PC-9 (cell line): ENCODE measurements around the gene CNTN1. TPM values are rescaled to one million over a fixed set of nuclear protein-coding genes. Genes with fewer than 3 reads are reported as not detected.

ENCODE experiments used
- BruUV-seq: library from RNA; stranded (reverse); fragments of 400-500 nt; replicated peaks from 2 replicates; lab custom pipeline; 2021; lab: Mats Ljungman, UMichigan
- CTCF ChIA-PET: fragments of 300-600 bp; sonication (Branson Sonifier 250); formaldehyde crosslinking; loops from one replicate; lab custom pipeline; 2022; ENCODE audit warnings: antibody characterized with exemption; lab: Charles Lee
- POLR2A ChIA-PET: fragments of 300-600 bp; sonication (Branson Sonifier 250); formaldehyde crosslinking; loops from one replicate; lab custom pipeline; 2022; ENCODE audit warnings: antibody characterized with exemption; ENCODE audit not compliant: unreplicated experiment; lab: Charles Lee
- DNase-seq, 2 experiments: peaks; one replicate each; pipeline versions ENCODE4 v3.0.0 to v3.0.0-alpha.2; 2015 to 2022; ENCODE audit warnings: mixed read lengths in 1 of 2
- H2AFZ ChIP-seq: fragments of 200-600 bp; sonication (generic); 2 replicates; pipeline ENCODE4 v1.8.1; 2017; ENCODE audit warnings: antibody characterized with exemption
- H3F3A ChIP-seq: fragments of 200-600 bp; sonication (generic); 2 replicates; pipeline ENCODE4 v1.8.1; 2017; ENCODE audit warnings: antibody characterized with exemption, mild to moderate bottlenecking, low read depth; ENCODE audit not compliant: insufficient read depth
- H3K27ac ChIP-seq: fragments of 200-600 bp; sonication (generic); 2 replicates; pipeline ENCODE4 v1.6.1; 2016; ENCODE audit warnings: mixed run types
- H3K27me3 ChIP-seq: fragments of 200-600 bp; sonication (generic); 2 replicates; pipeline ENCODE4 v1.6.1; 2016; ENCODE audit warnings: low read depth, mixed run types; ENCODE audit not compliant: insufficient read depth
- H3K36me3 ChIP-seq: fragments of 200-600 bp; sonication (generic); 2 replicates; pipeline ENCODE4 v1.6.1; 2016; ENCODE audit warnings: low read depth, mixed run types
- H3K4me1 ChIP-seq: fragments of 200-600 bp; sonication (generic); replicated peaks from 2 replicates; pipeline ENCODE4 v1.6.1; 2016; ENCODE audit warnings: mixed run types; ENCODE audit not compliant: insufficient read depth
- H3K4me2 ChIP-seq: fragments of 200-600 bp; sonication (generic); 2 replicates; pipeline ENCODE4 v1.6.1; 2017; ENCODE audit warnings: mixed run types
- H3K4me3 ChIP-seq: fragments of 200-600 bp; sonication (generic); 2 replicates; pipeline ENCODE4 v1.6.1; 2016; ENCODE audit warnings: mixed run types
- H3K79me2 ChIP-seq: fragments of 200-600 bp; sonication (generic); 2 replicates; pipeline ENCODE4 v1.6.1; 2017; ENCODE audit warnings: low read depth, mixed run types
- H3K9me2 ChIP-seq: fragments of 200-600 bp; sonication (generic); 2 replicates; pipeline ENCODE4 v1.8.1; 2017; ENCODE audit warnings: mild to moderate bottlenecking; ENCODE audit not compliant: insufficient read depth
- H3K9me3 ChIP-seq: fragments of 200-600 bp; sonication (generic); 2 replicates; pipeline ENCODE4 v1.8.1; 2016; ENCODE audit warnings: low read depth; ENCODE audit not compliant: insufficient read depth
- H4K20me1 ChIP-seq: fragments of 200-600 bp; sonication (generic); 2 replicates; pipeline ENCODE4 v1.8.1; 2017; ENCODE audit not compliant: insufficient read depth
- EZH2 ChIP-seq: fragments of 200-600 bp; sonication (generic); IDR thresholded peaks from 2 replicates; pipeline ENCODE4 v1.8.0; 2017; ENCODE audit warnings: antibody characterized with exemption, low read depth
- intact Hi-C: fragments of 100-400 bp; cut with micrococcal nuclease; formaldehyde crosslinking; loops from one replicate; pipeline ENCODE4 v1.10.0; 2022; ENCODE audit not compliant: unreplicated experiment
- total RNA-seq: library from RNA; stranded (reverse); gene quantifications from 2 replicates; pipeline ENCODE4 v1.2.3, GENCODE V29; 2021
- TF ChIP-seq, protein P1 (sequence below): fragments of 200-600 bp; sonication (generic); conservative IDR thresholded peaks from 2 replicates; pipeline ENCODE4 v1.6.1; 2017; ENCODE audit warnings: mixed run types, antibody characterized with exemption, mild to moderate bottlenecking, moderate library complexity

Gene CNTN1
- total RNA-seq, 1 experiment from 2014 or later = 0.37 TPM

DNA sequence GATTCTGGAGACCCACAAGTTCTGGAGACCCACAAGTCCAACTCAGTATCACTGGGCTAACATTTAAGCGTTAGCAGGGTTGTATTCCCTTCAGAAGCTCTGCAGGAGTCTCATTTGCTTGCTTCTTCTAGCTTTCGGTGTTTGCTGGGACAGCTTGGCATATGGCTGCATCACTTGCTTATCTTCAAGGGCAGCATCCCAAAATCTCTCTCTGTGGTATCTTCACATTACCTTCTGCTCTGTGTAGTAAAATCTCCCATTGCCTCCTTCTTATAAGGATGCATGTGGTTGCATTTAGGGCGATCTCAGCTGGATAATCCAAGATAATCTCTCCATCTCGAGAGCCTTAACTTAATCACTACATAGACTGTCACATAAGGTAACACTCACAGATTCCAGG is 7.3 kb upstream of the CNTN1 start:
- Histone ChIP-seq H3K36me3 (no peaks in the 10 kb centered on the region), H3K79me2 (no peaks in the 10 kb centered on the region), H3K9me3 (peaks cover 2% of the 10 kb centered on the region), H3K27ac (no peak overlapping the region), H3K27me3 (no peaks in the 10 kb centered on the region), H4K20me1 (no peaks in the 10 kb centered on the region), H3F3A (no peaks in the 10 kb centered on the region), H3K4me3 (no peak overlapping the region), H3K4me2 (no peak overlapping the region), H2AFZ (no peak overlapping the region), H3K9me2 (no peaks in the 10 kb centered on the region), H3K4me1 (no peaks in the 10 kb centered on the region)
- BruUV-seq = no TSS peak
- TF ChIP-seq, protein P1, sequence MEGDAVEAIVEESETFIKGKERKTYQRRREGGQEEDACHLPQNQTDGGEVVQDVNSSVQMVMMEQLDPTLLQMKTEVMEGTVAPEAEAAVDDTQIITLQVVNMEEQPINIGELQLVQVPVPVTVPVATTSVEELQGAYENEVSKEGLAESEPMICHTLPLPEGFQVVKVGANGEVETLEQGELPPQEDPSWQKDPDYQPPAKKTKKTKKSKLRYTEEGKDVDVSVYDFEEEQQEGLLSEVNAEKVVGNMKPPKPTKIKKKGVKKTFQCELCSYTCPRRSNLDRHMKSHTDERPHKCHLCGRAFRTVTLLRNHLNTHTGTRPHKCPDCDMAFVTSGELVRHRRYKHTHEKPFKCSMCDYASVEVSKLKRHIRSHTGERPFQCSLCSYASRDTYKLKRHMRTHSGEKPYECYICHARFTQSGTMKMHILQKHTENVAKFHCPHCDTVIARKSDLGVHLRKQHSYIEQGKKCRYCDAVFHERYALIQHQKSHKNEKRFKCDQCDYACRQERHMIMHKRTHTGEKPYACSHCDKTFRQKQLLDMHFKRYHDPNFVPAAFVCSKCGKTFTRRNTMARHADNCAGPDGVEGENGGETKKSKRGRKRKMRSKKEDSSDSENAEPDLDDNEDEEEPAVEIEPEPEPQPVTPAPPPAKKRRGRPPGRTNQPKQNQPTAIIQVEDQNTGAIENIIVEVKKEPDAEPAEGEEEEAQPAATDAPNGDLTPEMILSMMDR = no peak
- no peak for TF ChIP-seq EZH2
- intact Hi-C loops = no loop called here
- DNase-seq = no peak
- ChIA-PET POLR2A (no interaction called here), CTCF (no interaction called here)

DNA sequence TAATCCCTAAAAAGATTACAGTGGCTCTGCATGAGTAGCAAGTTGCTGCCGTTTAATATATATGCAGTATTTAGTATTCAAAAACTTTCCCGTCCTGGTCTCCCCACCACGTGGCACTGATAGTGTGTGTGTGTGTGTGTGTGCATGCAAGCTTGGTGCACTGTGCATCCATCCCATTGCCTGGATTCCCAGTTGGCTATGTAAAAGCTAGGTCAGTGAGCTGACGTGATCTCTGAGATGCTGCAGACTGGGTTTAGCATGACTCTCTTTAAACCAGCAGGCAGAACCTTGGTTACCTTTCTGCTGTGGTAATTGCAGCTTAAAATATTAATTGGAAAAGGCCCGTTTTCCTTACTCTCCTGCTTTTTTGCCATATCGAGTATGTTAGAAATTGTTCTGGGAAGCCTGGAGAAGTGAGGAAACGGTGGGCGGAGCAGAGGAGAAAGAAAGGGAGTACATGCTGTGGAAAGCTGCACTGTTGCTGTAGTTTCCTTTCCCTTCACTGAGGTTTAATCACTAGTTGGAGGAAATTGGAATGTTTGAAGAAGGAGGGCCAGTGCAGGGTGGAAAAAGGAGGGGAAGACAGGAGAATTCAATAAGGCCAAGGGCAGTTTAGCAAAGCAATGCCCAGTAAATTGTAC is 4.0 kb upstream of the CNTN1 start:
- Histone ChIP-seq H3K9me3 (peaks cover 4% of the 10 kb centered on the region), H3K79me2 (no peaks in the 10 kb centered on the region), H3K4me3 (no peak overlapping the region), H3K4me1 (0 out of 2 replicates have a peak, but pooled peaks cover 4% of the 10 kb centered on the region), H3K27ac (no peak overlapping the region), H3K4me2 (no peak overlapping the region), H3K9me2 (no peaks in the 10 kb centered on the region), H4K20me1 (no peaks in the 10 kb centered on the region), H3K27me3 (no peaks in the 10 kb centered on the region; the same call in 1 of the 2 replicates), H3K36me3 (no peaks in the 10 kb centered on the region), H2AFZ (no peak overlapping the region), H3F3A (no peaks in the 10 kb centered on the region)
- ChIA-PET CTCF (no interaction called here), POLR2A (no interaction called here)
- TF ChIP-seq, protein P1 = no peak
- no peak for TF ChIP-seq EZH2
- intact Hi-C loops = no loop called here
- no TSS peak for BruUV-seq
- DNase-seq = no peak

DNA sequence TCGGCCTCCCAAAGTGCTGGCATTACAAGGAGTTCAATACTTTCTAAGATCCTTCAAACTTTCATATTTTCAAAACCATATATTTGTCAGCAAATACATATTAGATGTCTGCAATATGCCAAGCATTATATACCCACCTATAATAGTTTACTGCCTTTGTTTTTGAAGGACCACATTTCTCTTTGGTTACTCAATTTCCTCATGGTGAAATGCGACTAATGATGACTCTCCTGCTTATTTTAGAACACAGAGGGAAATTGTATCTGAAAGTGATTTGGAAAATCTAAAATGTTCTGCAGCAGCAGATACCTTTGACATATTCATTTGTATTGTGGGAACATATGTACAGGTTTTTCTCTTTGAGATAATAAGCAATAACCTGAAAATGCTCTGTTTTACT is 2.7 kb upstream of the CNTN1 start:
- no TSS peak for BruUV-seq
- no peaks in the 10 kb centered on the region for H3K36me3 ChIP-seq
- TF ChIP-seq EZH2 = no peak
- TF ChIP-seq, protein P1 = no peak
- H3K4me2 ChIP-seq = no peak overlapping the region
- DNase-seq = no peak
- H3K4me3 ChIP-seq = no peak overlapping the region
- H3K27ac ChIP-seq = no peak overlapping the region
- 0 out of 2 replicates have a peak, but pooled peaks cover 4% of the 10 kb centered on the region for H3K4me1 ChIP-seq
- peaks cover 4% of the 10 kb centered on the region for H3K9me3 ChIP-seq
- no peaks in the 10 kb centered on the region for H3F3A ChIP-seq
- ChIA-PET POLR2A (no interaction called here), CTCF (no interaction called here)
- H3K9me2 ChIP-seq = no peaks in the 10 kb centered on the region
- H3K27me3 ChIP-seq = no peaks in the 10 kb centered on the region; the same call in 1 of the 2 replicates
- no peaks in the 10 kb centered on the region for H4K20me1 ChIP-seq
- H2AFZ ChIP-seq = no peak overlapping the region
- H3K79me2 ChIP-seq = no peaks in the 10 kb centered on the region
- intact Hi-C loops = no loop called here
